NCI-H524 treated with DMSO at 0.1 percent for 48 hours (cell line): ENCODE measurements around the gene KNTC1.
"Not testable (repeated sequence)": the region's sequence is repeated elsewhere in the genome, so short reads cannot be mapped to it uniquely, and the experiment has no call there.

ENCODE experiments used
- DNase-seq: peaks from one replicate; lab custom pipeline; 2025; lab: John Stamatoyannopoulos, UW

The KNTC1 gene

DNA sequence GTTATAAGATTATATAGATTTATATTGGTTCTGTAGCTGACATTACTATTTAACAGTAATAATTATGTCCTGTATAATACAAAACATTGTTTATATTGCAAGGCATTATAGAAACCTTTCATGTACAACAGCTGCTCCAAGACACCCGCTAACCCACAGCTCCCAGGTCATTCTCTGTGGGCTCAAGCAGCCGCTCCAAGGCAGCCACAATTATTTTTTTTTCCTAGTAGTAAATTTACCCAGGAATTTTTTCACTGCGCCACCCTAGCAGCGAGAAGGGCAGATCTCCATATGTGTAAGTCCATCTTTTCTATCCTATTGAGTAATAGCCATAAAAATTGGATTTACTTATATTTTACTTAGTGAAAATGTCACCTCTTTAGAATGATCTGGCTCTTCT, 36.3 kb downstream of the KNTC1 start:
- DNase-seq = no peak

DNA sequence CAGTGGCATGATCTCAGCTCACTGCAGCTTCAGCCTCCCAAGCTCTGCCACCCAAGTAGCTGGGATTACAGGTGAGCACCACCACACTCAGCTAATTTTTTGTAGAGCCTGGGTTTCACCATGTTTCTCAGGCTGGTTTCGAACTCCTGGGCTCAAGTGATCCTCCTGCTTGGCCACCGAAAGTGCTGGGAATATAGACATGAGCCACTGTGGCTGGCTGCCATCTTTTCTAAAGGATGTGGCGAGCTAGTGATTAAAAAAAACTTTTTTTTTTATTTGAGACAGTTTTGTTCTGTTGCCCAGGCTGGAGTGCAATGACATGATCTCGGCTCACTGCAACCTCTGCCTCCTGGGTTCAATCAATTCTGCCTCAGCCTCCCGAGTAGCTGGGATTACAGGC, 39.8 kb downstream of the KNTC1 start:
- DNase-seq = not testable (repeated sequence)

GRCh38 chr12:122569288-122569687, 42.2 kb downstream of the KNTC1 start:
- no peak for DNase-seq

DNA sequence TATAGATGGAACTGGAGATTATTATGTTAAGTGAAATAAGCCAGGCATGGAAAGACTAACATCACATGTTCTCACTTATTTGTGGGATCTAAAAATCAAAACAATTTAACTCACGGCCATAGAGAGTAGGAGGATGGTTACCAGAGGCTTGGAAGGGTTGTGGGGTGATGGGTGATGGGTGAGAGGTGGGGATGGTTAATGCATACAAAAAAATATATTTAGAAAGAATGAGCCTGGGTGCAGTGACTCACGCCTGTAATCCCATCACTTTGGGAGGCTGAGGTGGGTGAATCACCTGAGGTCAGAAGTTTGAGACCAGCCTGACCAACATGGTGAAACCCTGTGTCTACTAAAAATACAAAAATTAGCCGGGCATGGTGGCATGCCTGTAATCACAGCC, 43.0 kb downstream of the KNTC1 start:
- DNase-seq = not testable (repeated sequence)

- no peak for DNase-seq
Measured at GRCh38 chr12:122571821-122572220, 44.8 kb downstream of the KNTC1 start.

- DNase-seq = not testable (repeated sequence)
Measured at GRCh38 chr12:122583294-122583693, 56.2 kb downstream of the KNTC1 start.

- DNase-seq = no peak
Measured at GRCh38 chr12:122584177-122584863, 57.3 kb downstream of the KNTC1 start.

DNA sequence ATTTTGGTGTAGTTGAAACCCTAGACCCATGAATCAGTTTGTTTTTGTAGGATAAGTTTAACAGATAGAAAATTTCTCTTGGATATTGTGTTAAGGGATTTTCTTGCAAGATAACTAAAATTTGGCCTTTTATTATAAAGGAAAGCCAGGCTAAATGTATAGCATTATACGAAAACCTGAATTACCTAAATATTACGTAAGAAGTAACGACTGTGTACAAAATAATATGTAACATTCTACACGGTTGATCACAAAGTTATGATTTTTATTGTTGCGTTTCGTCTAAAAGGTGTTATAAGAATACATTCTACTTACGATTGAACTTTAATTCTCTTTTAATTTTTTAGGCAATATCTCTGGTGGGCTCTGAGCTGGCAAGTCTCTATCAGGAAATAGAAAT, 63.9 kb downstream of the KNTC1 start:
- DNase-seq = no peak

GRCh38 chr12:122591966-122592365, 64.9 kb downstream of the KNTC1 start:
- DNase-seq = not testable (repeated sequence)

DNA sequence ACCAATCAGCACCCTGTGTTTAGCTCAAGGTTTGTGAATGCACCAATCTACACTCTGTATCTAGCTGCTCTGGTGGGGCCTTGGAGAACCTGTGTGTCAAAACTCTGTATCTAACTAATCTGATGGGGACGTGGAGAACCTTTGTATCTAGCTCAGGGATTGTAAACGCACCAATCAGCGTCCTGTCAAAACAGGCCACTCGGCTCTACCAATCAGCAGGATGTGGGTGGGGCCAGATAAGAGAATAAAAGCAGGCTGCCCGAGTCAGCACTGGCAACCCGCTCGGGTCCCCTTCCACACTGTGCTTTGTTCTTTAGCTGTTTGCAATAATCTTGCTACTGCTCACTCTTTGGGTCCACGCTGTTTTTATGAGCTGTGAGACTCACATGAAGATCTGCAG, 65.5 kb downstream of the KNTC1 start:
- DNase-seq = not testable (repeated sequence)

- no peak for DNase-seq
Measured at GRCh38 chr12:122593910-122594309, 66.9 kb downstream of the KNTC1 start.

- DNase-seq = no peak
Measured at GRCh38 chr12:122596838-122597237, 69.8 kb downstream of the KNTC1 start.

- no peak for DNase-seq
Measured at GRCh38 chr12:122602456-122602855, 75.4 kb downstream of the KNTC1 start.

- no peak for DNase-seq
Measured at GRCh38 chr12:122604993-122605392, 77.9 kb downstream of the KNTC1 start.

GRCh38 chr12:122609732-122610131, 82.7 kb downstream of the KNTC1 start:
- no peak for DNase-seq

GRCh38 chr12:122610207-122610606, 83.2 kb downstream of the KNTC1 start:
- no peak for DNase-seq

- no peak for DNase-seq
Measured at GRCh38 chr12:122610911-122611310, 83.9 kb downstream of the KNTC1 start.

- DNase-seq = no peak
Measured at GRCh38 chr12:122614839-122615238, 87.8 kb downstream of the KNTC1 start.

DNA sequence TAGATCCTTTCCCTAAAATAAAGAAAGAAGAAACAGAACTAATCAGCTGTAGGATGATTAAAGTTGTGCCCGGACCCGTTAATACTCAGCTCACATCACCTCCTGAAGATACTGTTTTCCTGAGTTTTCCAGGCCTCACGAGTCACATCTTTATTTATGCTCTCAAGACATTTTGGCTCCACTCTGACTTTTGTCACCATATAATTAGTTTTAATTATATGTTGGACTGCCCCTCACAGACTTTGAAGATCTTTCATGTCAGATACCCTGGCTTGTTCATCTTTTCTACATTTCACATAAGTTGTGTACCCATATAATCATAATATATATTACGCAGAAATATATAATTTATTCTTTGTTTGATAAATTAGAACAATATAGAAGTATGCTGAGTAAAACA, 88.7 kb downstream of the KNTC1 start:
- no peak for DNase-seq

DNA sequence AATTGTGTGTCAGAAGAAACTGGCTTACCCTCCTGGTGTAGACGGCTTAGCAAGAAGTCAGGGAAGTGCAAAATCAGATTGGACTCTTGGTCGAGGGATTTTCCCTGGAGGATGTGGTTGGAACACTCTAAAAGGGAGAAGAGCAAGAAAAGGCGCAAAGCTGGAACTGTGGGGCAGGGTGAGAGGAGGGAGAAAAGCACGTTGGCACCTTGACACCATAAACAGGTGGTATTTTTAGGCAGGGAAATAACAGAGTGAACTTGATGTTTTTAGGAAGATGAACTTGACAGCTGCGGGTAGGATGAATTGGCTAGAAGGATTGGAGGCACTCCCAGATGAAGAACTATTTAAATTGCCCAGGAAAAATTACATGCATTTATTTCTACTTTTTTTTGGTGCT, 108.4 kb downstream of the KNTC1 start:
- DNase-seq = no peak

GRCh38 chr12:122643207-122643805, 116.3 kb downstream of the KNTC1 start:
- no peak for DNase-seq

- no peak for DNase-seq
Measured at GRCh38 chr12:122646517-122647217, 119.6 kb downstream of the KNTC1 start.

DNA sequence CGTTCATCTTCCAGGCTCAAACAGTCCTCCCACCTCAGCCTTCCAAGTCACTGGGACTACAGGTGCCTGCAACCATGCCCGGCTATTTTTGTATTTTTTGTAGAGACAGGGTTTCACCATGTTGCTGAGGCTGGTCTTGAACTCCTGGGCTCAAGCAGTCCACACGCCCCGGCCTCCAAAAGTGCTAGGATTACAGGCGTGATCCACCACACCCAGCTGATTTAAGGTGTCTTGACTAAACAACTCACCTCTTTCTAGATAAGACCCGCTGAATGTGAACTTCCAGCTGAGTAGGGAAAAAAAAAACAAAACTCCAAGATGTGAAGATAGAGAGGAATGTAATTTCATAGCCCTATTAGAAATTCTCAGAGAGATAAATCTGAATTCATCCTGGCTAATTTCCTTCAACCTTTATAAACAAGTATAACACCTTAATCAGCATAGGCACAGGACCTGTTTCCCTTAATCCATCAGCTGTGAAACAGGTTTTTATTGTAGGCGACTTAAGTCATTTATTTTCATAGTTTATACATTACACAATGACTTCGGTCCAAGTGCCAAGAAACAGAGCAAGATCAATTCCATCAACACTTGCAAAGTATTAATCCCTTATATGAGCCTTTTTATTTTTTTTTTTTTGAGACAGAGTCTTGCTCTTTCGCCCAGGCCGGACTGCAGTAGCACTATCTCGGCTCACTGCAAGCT, 124.6 kb downstream of the KNTC1 start:
- DNase-seq = no peak
